ENCODE measurements around the gene CHRNA10.

CHRNA10 gene

GRCh38 chr11:3667149-3668035 lies 3.8 kb downstream of the CHRNA10 start:
- in situ Hi-C loops (cut with MboI; ENCODE audit: low sequenced_read_pairs, unreplicated experiment), result no loop called here
- no peak for TF ChIP-seq CTCF (IDR thresholded peaks at IDR 0.05; ENCODE audit: borderline replicate concordance, control extremely low read depth, extremely low read depth, insufficient read depth, missing control alignments)
- no peak for DNase-seq (ENCODE audit: low spot score)

- no peak for DNase-seq (ENCODE audit: low spot score)
- in situ Hi-C loops (cut with MboI; ENCODE audit: low sequenced_read_pairs, unreplicated experiment), result no loop called here
- TF ChIP-seq CTCF (IDR thresholded peaks at IDR 0.05; ENCODE audit: borderline replicate concordance, control extremely low read depth, extremely low read depth, insufficient read depth, missing control alignments), result no peak
These were observed 5.1 kb downstream of the CHRNA10 start for GRCh38 chr11:3666023-3666530.

- no peak for DNase-seq (ENCODE audit: low spot score)
- TF ChIP-seq CTCF (IDR thresholded peaks at IDR 0.05; ENCODE audit: borderline replicate concordance, control extremely low read depth, extremely low read depth, insufficient read depth, missing control alignments), result no peak
- in situ Hi-C loops (cut with MboI; ENCODE audit: low sequenced_read_pairs, unreplicated experiment), result no loop called here
These were observed 5.7 kb downstream of the CHRNA10 start for GRCh38 chr11:3665336-3666022.

GRCh38 chr11:3664032-3664630 lies 7.1 kb downstream of the CHRNA10 start:
- DNase-seq (ENCODE audit: low spot score), result no peak
- TF ChIP-seq CTCF (IDR thresholded peaks at IDR 0.05; ENCODE audit: borderline replicate concordance, control extremely low read depth, extremely low read depth, insufficient read depth, missing control alignments), result no peak
- in situ Hi-C loops (cut with MboI; ENCODE audit: low sequenced_read_pairs, unreplicated experiment), result no loop called here

- in situ Hi-C loops (cut with MboI; ENCODE audit: low sequenced_read_pairs, unreplicated experiment), result no loop called here
- no peak for DNase-seq (ENCODE audit: low spot score)
- TF ChIP-seq CTCF (IDR thresholded peaks at IDR 0.05; ENCODE audit: borderline replicate concordance, control extremely low read depth, extremely low read depth, insufficient read depth, missing control alignments), result no peak
These were observed 8.3 kb downstream of the CHRNA10 start for GRCh38 chr11:3662856-3663255.

GRCh38 chr11:3660960-3661359 lies 10.2 kb downstream of the CHRNA10 start:
- in situ Hi-C loops (cut with MboI; ENCODE audit: low sequenced_read_pairs, unreplicated experiment), result no loop called here
- TF ChIP-seq CTCF (IDR thresholded peaks at IDR 0.05; ENCODE audit: borderline replicate concordance, control extremely low read depth, extremely low read depth, insufficient read depth, missing control alignments), result no peak
- DNase-seq (ENCODE audit: low spot score), result no peak

Data from GM13976 (cell line).